ENCODE data around the gene DNAH17. TPM values are rescaled to one million over a fixed set of nuclear protein-coding genes. Genes with fewer than 3 reads are reported as not detected.

Gene DNAH17
- total and polyA plus RNA-seq, 2 of the 13 experiments (the other 11 are each of a cell fraction or from before 2014, with no cell fraction given): 0.86 to 1.6 TPM

DNA sequence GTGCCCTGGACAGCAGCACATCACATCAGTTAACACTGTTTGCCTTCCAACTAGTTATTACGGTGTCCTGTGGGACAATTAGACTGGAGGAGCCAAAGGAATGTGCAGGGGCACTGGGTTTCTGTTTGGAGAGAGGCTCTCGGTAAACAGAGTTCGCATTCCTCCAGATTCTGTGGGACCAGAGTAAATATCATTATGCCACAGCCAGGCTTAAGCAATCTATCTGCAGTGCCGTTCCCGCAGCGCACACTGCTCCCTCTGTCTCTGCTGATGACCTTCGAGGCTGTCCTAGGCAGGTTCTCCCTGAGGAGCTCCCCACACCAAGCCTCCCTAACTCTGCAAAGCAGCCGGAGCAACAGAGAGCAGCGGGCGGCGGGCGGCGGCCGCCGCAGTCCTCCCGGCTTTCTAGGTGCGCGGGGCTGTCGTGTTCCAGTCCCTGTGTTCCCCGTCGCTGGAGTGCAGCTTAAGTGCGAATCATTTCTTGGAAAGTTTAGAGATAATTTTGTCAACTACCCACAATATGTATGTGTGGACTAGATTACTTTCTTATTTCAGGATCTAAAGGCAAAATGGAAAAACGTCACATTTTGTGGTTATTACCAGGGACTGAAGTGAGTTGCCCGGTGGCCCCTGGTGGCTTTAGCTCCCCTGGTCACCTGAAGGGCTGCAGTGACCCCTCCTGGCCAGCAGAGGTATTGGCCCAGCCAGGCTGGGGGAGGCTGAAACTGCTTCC lies 155.5 kb downstream of the DNAH17 start (continued):
- TF ChIP-seq GATA4 (IDR thresholded peaks at IDR 0.05; ENCODE audit: borderline replicate concordance, low read depth) (peak; percentile 75; the same call in 1 of the 2 replicates), PAWR (CRISPR knock-in tag; IDR thresholded peaks at IDR 0.05; ENCODE audit: borderline replicate concordance) (peak; percentile 88; the same call in 1 of the 2 replicates), FOXP1 (IDR thresholded peaks at IDR 0.05) (peak; percentile 88), FOXP1 (CRISPR knock-in tag; IDR thresholded peaks at IDR 0.05) (peak; percentile 94), POLR2G (IDR thresholded peaks at IDR 0.05; ENCODE audit: low read depth, low read length) (no peak), ZFP37 (CRISPR knock-in tag; IDR thresholded peaks at IDR 0.05; ENCODE audit: borderline replicate concordance) (0 out of 2 replicates have a peak, but pooled peaks have one; percentile 20), ZNF333 (CRISPR knock-in tag; IDR thresholded peaks at IDR 0.05; ENCODE audit: borderline replicate concordance) (no peak; the same call in 1 of the 2 replicates), HDAC1 (CRISPR knock-in tag; IDR thresholded peaks at IDR 0.05) (peak; percentile 98), NFIC (IDR thresholded peaks at IDR 0.05; ENCODE audit: low read length) (peak; percentile 94), HNRNPH1 (optimal IDR thresholded peaks at IDR 0.05; ENCODE audit: low read depth, low read length) (no peak), ZNF772 (CRISPR knock-in tag; IDR thresholded peaks at IDR 0.05) (peak; percentile 95), CEBPB (IDR thresholded peaks at IDR 0.05; ENCODE audit: borderline replicate concordance, low read depth, low read length) (peak; percentile 98)
- TF ChIP-seq, protein P1, sequence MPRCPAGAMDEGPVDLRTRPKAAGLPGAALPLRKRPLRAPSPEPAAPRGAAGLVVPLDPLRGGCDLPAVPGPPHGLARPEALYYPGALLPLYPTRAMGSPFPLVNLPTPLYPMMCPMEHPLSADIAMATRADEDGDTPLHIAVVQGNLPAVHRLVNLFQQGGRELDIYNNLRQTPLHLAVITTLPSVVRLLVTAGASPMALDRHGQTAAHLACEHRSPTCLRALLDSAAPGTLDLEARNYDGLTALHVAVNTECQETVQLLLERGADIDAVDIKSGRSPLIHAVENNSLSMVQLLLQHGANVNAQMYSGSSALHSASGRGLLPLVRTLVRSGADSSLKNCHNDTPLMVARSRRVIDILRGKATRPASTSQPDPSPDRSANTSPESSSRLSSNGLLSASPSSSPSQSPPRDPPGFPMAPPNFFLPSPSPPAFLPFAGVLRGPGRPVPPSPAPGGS (CRISPR knock-in tag; IDR thresholded peaks at IDR 0.05): no peak; the same call in 1 of the 2 replicates
- TF ChIP-seq, protein P2, sequence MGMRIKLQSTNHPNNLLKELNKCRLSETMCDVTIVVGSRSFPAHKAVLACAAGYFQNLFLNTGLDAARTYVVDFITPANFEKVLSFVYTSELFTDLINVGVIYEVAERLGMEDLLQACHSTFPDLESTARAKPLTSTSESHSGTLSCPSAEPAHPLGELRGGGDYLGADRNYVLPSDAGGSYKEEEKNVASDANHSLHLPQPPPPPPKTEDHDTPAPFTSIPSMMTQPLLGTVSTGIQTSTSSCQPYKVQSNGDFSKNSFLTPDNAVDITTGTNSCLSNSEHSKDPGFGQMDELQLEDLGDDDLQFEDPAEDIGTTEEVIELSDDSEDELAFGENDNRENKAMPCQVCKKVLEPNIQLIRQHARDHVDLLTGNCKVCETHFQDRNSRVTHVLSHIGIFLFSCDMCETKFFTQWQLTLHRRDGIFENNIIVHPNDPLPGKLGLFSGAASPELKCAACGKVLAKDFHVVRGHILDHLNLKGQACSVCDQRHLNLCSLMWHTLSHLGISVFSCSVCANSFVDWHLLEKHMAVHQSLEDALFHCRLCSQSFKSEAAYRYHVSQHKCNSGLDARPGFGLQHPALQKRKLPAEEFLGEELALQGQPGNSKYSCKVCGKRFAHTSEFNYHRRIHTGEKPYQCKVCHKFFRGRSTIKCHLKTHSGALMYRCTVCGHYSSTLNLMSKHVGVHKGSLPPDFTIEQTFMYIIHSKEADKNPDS (CRISPR knock-in tag; IDR thresholded peaks at IDR 0.05): no peak
- TF ChIP-seq, protein P3, sequence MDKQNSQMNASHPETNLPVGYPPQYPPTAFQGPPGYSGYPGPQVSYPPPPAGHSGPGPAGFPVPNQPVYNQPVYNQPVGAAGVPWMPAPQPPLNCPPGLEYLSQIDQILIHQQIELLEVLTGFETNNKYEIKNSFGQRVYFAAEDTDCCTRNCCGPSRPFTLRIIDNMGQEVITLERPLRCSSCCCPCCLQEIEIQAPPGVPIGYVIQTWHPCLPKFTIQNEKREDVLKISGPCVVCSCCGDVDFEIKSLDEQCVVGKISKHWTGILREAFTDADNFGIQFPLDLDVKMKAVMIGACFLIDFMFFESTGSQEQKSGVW (CRISPR knock-in tag; IDR thresholded peaks at IDR 0.05; ENCODE audit: borderline replicate concordance): no peak
- TF ChIP-seq, protein P4, sequence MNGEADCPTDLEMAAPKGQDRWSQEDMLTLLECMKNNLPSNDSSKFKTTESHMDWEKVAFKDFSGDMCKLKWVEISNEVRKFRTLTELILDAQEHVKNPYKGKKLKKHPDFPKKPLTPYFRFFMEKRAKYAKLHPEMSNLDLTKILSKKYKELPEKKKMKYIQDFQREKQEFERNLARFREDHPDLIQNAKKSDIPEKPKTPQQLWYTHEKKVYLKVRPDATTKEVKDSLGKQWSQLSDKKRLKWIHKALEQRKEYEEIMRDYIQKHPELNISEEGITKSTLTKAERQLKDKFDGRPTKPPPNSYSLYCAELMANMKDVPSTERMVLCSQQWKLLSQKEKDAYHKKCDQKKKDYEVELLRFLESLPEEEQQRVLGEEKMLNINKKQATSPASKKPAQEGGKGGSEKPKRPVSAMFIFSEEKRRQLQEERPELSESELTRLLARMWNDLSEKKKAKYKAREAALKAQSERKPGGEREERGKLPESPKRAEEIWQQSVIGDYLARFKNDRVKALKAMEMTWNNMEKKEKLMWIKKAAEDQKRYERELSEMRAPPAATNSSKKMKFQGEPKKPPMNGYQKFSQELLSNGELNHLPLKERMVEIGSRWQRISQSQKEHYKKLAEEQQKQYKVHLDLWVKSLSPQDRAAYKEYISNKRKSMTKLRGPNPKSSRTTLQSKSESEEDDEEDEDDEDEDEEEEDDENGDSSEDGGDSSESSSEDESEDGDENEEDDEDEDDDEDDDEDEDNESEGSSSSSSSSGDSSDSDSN (CRISPR knock-in tag; IDR thresholded peaks at IDR 0.05): peak; percentile 89
- TF ChIP-seq, protein P5, sequence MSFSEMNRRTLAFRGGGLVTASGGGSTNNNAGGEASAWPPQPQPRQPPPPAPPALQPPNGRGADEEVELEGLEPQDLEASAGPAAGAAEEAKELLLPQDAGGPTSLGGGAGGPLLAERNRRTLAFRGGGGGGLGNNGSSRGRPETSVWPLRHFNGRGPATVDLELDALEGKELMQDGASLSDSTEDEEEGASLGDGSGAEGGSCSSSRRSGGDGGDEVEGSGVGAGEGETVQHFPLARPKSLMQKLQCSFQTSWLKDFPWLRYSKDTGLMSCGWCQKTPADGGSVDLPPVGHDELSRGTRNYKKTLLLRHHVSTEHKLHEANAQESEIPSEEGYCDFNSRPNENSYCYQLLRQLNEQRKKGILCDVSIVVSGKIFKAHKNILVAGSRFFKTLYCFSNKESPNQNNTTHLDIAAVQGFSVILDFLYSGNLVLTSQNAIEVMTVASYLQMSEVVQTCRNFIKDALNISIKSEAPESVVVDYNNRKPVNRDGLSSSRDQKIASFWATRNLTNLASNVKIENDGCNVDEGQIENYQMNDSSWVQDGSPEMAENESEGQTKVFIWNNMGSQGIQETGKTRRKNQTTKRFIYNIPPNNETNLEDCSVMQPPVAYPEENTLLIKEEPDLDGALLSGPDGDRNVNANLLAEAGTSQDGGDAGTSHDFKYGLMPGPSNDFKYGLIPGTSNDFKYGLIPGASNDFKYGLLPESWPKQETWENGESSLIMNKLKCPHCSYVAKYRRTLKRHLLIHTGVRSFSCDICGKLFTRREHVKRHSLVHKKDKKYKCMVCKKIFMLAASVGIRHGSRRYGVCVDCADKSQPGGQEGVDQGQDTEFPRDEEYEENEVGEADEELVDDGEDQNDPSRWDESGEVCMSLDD (CRISPR knock-in tag; IDR thresholded peaks at IDR 0.05; ENCODE audit: borderline replicate concordance): peak; percentile 96
- TF ChIP-seq, protein P6, sequence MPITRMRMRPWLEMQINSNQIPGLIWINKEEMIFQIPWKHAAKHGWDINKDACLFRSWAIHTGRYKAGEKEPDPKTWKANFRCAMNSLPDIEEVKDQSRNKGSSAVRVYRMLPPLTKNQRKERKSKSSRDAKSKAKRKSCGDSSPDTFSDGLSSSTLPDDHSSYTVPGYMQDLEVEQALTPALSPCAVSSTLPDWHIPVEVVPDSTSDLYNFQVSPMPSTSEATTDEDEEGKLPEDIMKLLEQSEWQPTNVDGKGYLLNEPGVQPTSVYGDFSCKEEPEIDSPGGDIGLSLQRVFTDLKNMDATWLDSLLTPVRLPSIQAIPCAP (CRISPR knock-in tag; IDR thresholded peaks at IDR 0.05; ENCODE audit: low read depth): no peak

All from HepG2 (cell line).